GM19455 (cell line): ENCODE measurements around the gene LRRC4C.

Experiments used
- ATAC-seq: cut with Tn5 transposase; IDR thresholded peaks from one replicate; pipeline ENCODE4 v1.9.1; 2021; ENCODE audit not compliant: unreplicated experiment

LRRC4C gene

DNA sequence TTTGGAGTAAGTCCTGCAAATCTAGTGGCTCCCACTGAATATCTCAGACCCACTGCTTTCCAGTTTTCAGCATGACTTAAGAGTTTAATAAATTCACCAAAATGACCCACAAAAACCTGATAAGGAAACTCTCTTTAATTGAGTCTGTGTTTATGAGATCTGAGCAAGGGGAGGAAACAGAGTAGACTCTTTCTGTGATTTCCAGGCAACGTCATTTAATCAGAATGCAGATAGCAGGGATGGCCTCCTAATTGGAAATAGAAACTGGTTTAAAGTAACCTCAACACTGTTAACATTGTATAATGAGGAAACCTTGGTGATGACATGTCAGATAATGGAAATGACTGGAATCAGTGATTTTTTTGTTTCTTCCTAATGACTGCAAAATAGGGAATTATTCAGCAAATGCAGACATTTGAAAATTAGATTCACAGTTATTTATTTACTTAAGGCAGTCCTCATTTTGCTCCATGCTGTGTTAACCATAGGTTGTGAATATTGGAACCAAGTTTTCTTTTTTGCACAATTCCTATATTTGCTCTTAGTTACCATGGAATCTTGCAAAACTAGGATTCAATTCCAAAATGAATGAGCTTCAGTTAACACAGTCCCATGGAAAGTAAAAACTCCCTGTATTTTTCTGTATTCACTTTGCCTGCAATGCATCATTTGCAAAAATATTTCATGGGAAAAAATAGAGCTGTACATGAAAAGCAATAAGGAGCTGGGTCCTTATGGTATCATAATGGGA, 1324.5 kb downstream of the LRRC4C start:
- no peak for ATAC-seq

GRCh38 chr11:40133498-40133897, 1326.0 kb downstream of the LRRC4C start:
- no peak for ATAC-seq

DNA sequence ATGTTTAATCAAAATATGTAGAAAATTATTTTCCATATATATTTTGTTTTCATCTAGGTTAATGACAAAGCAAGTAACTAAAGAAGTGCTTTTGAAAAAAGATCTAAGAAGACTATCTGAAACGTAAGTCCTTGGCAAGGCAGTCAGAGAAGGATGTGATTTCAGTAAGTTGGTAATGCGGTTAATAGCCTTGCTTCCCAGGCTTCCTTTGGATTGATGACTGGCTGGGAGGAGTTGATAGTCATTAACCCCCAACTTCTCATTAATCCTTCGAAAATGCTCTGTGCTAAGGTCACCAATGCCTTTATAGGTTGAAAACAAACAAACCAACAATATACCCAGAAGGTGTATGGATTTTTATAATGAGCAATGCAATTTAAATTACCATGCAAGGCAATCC, 1326.5 kb downstream of the LRRC4C start:
- ATAC-seq: no peak

DNA sequence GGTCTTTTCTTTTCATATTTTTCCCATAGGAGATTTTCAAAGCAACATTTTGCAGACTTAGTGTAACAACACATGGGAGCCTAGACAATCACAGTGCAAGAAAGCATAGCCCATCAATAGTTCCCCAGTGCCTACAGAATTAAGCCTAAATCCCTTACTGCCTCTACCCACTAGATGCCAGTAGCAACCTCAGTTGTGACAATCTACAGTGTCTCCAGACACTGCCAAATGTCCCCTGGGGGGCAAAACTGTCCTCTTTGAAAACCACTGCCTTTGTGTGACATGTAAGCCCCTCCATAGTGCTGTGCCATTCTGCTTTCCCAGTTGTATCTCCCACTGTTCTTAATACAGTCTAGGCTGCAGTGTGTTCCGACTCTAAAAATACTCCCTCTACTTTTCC, 1329.0 kb downstream of the LRRC4C start:
- ATAC-seq: no peak

DNA sequence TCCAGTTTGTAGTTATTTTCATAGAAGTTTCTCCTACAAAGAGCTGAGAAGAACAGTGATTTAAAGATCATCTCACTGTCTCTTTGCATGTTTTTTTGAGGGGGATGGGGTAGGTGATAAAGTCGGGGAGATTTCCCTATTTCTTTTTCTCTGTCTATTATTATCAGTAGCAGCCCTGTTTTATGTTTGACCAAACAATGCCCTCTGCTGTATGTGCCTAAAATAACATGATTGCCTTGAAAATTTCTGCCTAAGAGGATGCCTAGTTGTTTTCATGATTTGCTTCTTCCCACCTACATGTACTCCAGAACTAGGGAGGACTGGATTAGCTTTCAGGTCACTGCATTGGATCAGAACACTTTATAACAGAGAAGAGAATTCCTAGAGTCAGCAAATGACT, 1330.2 kb downstream of the LRRC4C start:
- ATAC-seq: no peak

- no peak for ATAC-seq
Observed at GRCh38 chr11:40125054-40125453, 1334.4 kb downstream of the LRRC4C start.

- no peak for ATAC-seq
Observed at GRCh38 chr11:40119661-40120060, 1339.8 kb downstream of the LRRC4C start.

GRCh38 chr11:40118780-40119179, 1340.7 kb downstream of the LRRC4C start:
- ATAC-seq: no peak

DNA sequence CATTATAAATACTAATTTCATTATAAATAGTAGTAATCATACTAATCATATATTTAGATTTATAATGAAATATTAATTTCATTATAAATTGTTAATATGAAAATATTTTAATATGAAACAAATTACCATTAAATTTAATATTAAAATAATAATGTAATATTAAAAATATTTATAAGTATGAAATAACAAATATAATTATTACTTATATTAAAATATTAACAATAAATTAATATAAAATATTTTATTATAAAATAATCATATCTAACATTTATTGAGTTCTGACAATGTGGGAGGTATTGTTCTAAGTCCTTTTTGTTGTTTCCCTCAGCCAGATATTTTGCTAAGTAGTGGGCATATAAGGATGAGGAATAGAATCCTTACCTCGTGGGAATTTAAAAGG, 1341.4 kb downstream of the LRRC4C start:
- ATAC-seq: no peak

- no peak for ATAC-seq
Observed at GRCh38 chr11:40104941-40105550, 1354.4 kb downstream of the LRRC4C start.

GRCh38 chr11:40100781-40101180, 1358.7 kb downstream of the LRRC4C start:
- no peak for ATAC-seq

- ATAC-seq: no peak
Observed at GRCh38 chr11:40100162-40100553, 1359.3 kb downstream of the LRRC4C start.

- no peak for ATAC-seq
Observed at GRCh38 chr11:40099426-40100161, 1359.9 kb downstream of the LRRC4C start.

DNA sequence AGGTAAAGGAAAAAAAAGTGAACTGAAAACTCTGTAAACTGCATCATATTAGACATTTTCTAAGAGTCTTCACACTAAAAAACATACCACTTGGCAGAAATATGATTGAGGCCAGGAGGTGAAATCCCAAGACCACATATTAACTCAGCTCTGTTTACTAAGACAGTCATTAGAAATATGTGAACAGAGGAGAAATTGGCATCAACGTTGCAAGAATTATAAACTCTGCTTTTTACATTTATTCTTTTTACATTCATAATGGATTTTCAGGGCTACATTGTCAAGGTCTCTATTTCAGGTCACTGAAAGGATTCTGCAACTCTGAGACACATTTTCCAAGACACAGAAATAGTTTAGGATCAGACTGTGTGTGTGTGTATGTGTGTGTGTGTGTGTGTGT, 1364.0 kb downstream of the LRRC4C start:
- ATAC-seq: no peak

DNA sequence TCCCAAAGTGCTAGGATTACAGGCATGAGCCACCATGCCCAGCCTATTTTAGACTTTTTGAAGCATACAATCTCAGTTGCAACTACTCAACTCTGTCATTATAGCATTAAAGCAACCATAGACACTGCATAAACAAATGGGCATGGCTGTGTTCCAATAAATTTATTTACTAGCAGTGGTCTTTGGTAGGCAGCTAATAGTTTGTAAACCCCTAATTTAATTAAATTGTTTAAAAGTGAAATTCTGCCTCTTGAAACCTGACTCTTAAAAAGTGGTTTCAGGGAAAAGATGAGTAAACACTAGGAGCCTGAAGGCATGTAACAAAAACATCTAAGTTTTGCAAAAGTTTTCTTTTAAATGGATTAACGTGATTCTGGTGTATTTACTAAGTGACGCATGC, 1364.5 kb downstream of the LRRC4C start:
- no peak for ATAC-seq

DNA sequence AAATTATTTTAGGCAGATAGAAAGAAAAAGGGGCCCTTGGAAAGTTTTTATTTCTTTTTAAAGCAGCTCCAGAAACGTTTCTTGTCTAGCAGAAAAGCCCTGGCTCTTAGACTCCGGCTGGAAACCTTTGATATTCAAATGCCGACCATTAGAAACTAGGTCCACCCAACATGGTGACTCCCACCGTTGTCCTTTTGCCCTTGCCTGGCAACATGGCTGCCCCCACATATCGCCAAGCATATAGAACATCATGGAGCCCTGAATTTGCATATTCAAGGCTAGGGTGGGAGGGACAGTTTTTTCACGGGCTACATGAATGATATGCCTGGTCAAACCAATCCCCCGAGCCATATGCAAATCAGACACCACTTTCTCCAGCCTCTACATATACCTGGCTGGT, 1379.0 kb downstream of the LRRC4C start:
- no peak for ATAC-seq
